ENCODE measurements around the gene CARD14.
"Not testable (repeated sequence)": the region's sequence is repeated elsewhere in the genome, so short reads cannot be mapped to it uniquely, and the experiment has no call there.

CARD14 gene

DNA sequence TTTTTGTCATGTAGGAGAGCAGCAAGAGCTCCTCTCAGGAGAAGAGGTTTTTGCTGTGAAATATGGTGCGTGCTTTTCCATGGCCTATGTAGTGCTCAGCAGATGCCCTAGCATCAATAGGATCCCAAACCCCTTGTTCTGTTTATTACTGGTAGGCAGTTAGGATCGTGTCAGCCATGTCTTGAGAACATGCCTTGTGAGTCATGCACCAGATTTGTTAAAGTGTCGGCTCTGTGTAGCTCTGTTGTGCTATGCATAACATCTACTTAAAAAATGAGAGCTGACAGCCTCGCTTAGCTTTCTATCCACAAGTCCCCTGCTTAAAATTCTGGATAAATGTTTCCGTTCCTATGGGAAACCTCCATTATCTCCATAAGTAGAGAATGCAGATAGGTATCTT, 18.5 kb upstream of the CARD14 start:
- no peak for DNase-seq

- peak; percentile 17 for DNase-seq
Observed at GRCh38 chr17:80152081-80152702, 17.6 kb upstream of the CARD14 start.

DNA sequence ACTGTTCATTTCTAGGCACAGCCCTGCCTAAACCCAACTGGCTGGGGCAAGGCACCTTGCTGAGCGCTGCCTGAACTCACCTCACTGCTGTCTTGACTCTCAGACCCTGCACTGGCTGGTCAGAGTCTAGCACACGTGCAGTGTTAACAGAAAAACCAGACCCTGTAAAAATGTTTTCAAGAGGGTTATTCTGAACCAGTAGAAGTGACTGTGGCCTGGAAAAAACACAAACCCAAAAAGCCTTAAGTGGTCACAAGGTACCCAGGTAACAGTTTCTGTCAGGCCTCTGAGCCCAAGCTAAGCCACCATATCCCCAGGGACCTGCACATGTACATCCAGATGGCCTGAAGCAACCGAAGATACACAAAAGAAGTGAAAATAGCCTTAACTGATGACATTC, 16.8 kb upstream of the CARD14 start:
- no peak for DNase-seq

DNA sequence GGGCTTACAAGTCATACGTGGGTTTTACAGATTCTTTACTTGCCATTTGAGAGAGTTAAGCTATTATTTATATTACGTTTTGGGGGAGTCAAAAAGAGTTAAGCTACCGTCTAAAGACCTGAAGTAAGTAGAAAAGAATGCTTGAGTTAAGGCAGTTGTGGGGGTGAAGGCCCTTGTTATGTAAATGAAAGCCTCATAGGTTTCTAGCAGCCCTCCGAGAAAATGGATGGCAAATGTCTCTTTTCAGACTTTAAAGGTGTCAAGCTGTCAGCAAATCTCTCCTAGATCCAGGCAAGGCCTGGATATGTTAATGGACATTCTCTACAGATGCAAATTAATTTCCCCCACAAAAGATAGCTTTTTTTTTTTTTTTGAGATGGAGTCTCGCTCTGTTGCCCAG, 15.7 kb upstream of the CARD14 start:
- no peak for DNase-seq

GRCh38 chr17:80155600-80155999, 14.2 kb upstream of the CARD14 start:
- not testable (repeated sequence) for DNase-seq

DNA sequence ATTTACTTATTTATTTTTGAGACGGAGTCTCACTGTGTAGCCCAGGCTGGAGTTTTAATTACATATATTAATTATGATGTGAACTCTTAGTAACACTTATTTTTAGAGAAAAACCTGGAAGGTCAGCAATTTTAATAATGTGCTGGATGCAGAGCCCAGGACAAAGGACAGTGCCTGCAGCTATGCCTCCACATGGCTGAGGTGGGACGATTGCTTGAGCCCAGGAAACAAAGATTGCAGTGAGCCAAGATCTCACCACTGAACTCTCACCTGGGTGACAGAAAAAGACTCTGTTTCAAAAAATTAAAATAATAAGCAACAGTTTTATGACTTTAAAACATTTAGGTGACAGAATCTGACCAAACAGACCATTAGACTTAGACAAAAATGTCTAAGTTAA, 11.0 kb upstream of the CARD14 start:
- DNase-seq: no peak

- no peak for DNase-seq
Observed at GRCh38 chr17:80160536-80160935, 9.3 kb upstream of the CARD14 start.

GRCh38 chr17:80163336-80163735, 6.5 kb upstream of the CARD14 start:
- no peak for DNase-seq

DNA sequence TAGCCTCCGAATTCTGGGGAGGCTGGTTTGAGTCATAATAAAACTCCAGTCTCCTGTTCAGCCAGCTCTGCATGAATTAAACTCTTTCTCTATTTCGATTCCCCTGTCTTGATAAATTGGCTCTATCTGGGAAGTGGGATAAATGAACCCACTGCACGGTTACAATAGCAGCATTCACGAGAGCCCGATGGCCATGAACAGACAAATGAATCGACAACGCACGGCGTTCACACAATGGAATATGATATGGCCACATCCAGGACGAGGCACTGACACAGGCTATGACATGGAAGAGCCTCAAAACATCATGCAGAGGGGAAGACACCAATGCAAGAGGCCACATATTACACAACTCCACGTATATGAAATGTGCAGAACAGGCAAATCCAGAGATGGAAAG, 5.6 kb upstream of the CARD14 start:
- DNase-seq: no peak

DNA sequence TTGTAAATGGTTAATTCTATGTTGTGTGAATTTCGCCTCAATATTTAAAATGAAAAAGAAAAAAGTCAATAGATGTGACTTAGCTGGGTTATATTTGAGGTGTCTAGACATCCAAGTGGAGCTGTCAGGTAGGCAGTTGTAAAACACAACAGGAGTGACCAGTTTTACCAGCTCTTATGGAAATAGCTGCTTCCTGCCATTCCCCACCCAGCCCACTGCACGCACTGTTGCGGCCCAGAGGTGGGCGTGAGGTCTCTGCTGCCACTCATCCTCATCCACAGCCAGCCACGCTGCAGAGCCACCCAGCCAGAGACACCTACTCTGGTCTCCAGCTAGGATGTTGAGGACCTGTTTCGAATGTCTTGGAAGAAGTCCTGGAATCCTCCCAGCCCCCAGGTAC, 3.4 kb upstream of the CARD14 start:
- no peak for DNase-seq

DNA sequence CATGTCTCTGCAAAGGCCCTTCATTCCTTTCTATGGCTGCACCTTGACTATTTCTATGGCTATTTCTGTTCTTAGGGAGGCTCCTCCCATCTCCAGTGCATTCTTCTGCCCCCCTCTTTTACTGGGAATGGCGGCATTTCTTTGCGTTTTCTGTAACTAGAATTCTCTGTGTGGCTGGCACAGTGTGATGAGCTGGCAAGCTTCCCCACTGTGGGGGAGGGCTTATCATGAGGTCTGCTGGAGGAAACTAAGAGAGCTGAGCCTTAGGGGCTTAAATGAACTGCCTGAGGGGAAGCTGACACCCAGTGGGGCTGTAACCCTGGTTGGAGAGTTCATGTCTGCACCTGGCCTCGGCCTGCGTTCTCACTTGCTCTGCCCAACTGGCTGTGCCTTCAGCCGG, 1.5 kb upstream of the CARD14 start:
- DNase-seq: no peak

DNA sequence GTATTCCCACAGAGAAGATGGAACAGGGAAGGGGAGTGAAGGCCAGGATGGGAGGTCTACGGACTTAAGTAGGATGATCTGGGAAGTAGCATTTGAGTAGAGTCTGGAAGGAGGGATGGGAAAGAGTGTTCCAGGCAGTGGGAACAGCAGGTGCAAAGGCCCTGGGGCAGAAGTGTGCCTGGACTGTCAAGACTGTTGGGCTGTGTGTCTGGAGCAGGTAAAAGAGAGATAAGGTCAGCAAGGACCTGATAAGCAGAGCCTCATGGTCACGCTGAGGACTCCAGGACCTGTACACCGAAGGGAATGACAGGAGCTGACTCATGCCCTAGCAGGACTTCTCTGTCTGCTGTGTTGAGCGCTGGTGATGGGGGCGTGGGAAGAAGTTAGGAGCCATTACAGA, 723 bp upstream of the CARD14 start:
- DNase-seq: no peak

DNA sequence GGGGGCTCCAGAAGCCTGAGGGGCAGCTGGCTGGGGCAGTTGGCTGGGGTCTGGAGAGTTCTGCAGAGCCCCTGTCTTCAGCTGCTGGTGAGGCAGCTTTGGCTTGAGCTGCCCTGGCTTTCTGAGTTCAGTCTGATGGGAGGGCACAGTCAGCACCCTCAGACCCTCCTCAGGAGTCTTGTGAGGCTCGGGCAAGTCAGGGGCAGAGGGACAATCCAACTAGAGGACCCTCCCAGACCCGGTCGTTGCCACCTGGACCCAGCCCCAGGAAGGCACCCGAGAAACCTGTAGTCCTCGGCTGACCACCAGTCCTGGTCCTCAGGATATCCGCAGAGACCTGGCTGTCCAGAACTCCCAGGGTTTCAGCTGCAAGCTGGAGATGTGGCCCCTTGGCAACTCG, 1.9 kb downstream of the CARD14 start:
- DNase-seq: no peak

DNA sequence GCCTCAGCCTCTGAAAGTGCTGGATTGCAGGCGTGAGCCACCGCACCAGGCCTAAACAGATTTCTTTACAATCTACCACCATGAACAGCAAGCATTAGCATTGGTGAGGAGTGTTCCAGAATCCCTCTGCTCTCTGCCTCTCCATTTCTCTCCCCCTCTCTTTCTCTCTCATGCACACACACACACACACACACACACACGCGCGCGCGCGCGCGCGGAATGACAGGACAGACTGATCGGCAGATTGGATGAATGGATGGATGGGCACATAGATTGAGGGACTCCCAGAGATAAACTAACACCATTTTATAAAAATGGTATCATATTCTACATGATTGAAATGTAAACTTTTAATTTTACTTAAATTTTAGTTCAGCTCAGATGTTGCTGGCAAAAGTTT, 3.3 kb downstream of the CARD14 start:
- no peak for DNase-seq

GRCh38 chr17:80173916-80174315, 4.1 kb downstream of the CARD14 start:
- DNase-seq: no peak

- no peak for DNase-seq
Observed at GRCh38 chr17:80176757-80177156, 6.9 kb downstream of the CARD14 start.

- DNase-seq: no peak
Observed at GRCh38 chr17:80177986-80178595, 8.3 kb downstream of the CARD14 start.

- no peak for DNase-seq
Observed at GRCh38 chr17:80180192-80180591, 10.4 kb downstream of the CARD14 start.

DNA sequence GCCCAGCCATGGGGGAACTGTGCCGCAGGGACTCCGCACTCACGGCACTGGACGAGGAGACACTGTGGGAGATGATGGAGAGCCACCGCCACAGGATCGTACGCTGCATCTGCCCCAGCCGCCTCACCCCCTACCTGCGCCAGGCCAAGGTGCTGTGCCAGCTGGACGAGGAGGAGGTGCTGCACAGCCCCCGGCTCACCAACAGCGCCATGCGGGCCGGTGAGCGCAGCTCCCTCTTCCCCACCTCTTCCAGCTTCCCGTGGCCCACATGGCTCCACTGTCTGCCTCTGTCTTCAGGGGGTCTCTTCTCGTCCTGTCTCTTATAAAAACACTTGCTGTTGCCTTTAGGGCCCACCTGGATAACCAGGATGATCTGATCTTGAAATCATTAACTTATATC, 11.6 kb downstream of the CARD14 start:
- no peak for DNase-seq

- no peak for DNase-seq
Observed at GRCh38 chr17:80182118-80182844, 12.5 kb downstream of the CARD14 start.

DNA sequence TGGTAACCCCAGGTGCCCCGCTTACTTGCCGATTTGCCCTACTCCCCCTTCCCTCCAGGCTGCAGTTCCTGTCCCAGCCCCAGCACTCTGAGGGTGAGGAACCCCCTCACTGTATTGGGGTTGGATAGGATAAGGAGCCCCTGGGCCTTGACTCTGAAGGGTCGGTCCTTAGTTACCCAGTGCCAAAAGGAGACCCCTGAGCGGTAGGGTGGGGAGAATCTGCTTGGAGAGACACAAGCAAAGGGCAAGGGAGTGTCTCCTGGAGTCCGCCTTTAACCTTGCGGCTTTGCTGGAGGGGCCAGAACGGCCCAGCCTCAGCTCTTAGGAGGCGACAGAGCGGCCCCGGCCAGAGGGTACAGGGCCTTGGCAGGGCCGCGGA, 13.0 kb downstream of the CARD14 start:
- DNase-seq: no peak

DNA sequence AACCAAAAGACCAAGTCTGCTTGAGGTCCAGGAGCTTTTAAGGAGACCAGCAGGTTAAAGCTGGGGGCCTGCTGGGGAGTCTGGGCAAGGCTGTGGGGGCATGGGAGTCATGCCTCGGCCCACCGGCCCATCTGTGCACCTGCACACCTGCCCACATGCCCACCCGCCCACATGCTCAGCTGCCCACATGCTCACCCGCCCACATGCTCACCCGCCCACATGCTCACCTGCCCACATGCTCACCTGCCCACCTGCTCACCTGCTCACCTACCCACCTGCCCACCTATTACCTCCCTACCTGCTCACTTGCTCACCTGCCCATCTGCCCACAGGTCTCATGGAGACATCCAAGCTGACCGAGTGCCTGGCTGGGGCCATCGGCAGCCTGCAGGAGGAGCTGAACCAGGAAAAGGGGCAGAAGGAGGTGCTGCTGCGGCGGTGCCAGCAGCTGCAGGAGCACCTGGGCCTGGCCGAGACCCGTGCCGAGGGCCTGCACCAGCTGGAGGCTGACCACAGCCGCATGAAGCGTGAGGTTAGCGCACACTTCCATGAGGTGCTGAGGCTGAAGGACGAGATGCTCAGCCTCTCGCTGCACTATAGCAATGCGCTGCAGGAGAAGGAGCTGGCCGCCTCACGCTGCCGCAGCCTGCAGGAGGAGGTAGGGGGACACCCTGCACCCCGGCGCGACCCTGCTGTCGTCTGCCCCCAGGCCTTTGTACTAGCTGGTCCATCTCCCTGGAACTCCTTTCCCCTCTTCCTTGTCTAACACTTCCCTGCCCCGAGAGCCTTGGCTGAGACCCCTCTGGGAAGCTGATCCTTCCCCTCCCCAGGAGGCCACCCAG, 14.0 kb downstream of the CARD14 start:
- DNase-seq: no peak

DNA sequence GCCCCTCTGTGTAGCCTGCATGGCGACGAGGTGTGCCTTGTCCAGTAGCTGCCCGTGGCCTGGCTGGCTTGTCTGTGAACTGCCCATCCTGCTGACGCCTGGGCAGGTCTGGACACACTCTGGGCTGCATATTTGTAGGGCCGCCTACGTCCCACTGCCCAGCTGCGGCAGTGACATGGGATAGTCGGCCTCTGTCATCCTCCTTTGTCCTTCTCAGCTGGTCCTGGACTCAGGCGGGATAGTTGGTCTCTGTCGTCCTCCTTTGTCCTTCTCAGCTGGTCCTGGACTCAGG, 14.5 kb downstream of the CARD14 start:
- DNase-seq: no peak

GRCh38 chr17:80185968-80186367, 16.1 kb downstream of the CARD14 start:
- DNase-seq: no peak

Data from activated CD4-positive, alpha-beta T cell treated with anti-CD3 and anti-CD28 coated beads, Interleukin-10, Interleukin-2, amounts not matched to agents 100 ng/mL and 50 ng/mL, durations not matched to agents 16 hours and 8 hours (primary cell).